GM10266 (cell line): ENCODE results near the gene SGCG.
"Not testable (repeated sequence)": the region's sequence is repeated elsewhere in the genome, so short reads cannot be mapped to it uniquely, and the experiment has no call there.

ENCODE experiments used
- DNase-seq: peaks from one replicate; pipeline ENCODE4 v3.0.0; 2012; ENCODE audit errors: extremely low spot score
- CTCF ChIP-seq: IDR thresholded peaks from 2 replicates; pipeline ENCODE4 v1.5.1; 2012; ENCODE audit warnings: mild to moderate bottlenecking, low read depth; ENCODE audit not compliant: control insufficient read depth, insufficient read depth; ENCODE audit errors: missing control alignments

SGCG gene

GRCh38 chr13:23292586-23292985, 111.8 kb downstream of the SGCG start:
- no peak for TF ChIP-seq CTCF
- DNase-seq: no peak

GRCh38 chr13:23314837-23315236, 134.1 kb downstream of the SGCG start:
- not testable (repeated sequence) for DNase-seq

GRCh38 chr13:23319883-23320224, 139.1 kb downstream of the SGCG start:
- DNase-seq: no peak
- no peak for TF ChIP-seq CTCF

- TF ChIP-seq CTCF: no peak
- DNase-seq: no peak
These were observed 140.3 kb downstream of the SGCG start for GRCh38 chr13:23320926-23321534.

GRCh38 chr13:23321535-23322241, 140.9 kb downstream of the SGCG start:
- no peak for TF ChIP-seq CTCF
- peak; percentile 53 for DNase-seq

- DNase-seq: peak; percentile 9
- TF ChIP-seq CTCF: no peak
These were observed 141.9 kb downstream of the SGCG start for GRCh38 chr13:23322353-23323336.

- no peak for TF ChIP-seq CTCF
- DNase-seq: no peak
These were observed 143.3 kb downstream of the SGCG start for GRCh38 chr13:23323946-23324709.
